ENCODE results near the gene BAIAP2L2. TPM values are rescaled to one million over a fixed set of nuclear protein-coding genes. Genes with fewer than 3 reads are reported as not detected.

Gene BAIAP2L2
- total RNA-seq, 1 experiment from 2014 or later = 2.3 TPM

- H3K4me1 ChIP-seq (ENCODE audit: insufficient read depth, low read length) = no peaks in the 10 kb centered on the region
- no peak overlapping the region for H3K14ac ChIP-seq (ENCODE audit: insufficient read depth, low read length)
- H3K27me3 ChIP-seq (ENCODE audit: insufficient read depth, low read length) = no peaks in the 10 kb centered on the region
- Mint-ChIP-seq H3K4me3 (no peak overlapping the region), H3K36me3 (ENCODE audit: insufficient read depth in 1 of 3, low read depth in 3 of 3) (peaks cover 6 to 45% (median 25%) of the 10 kb centered on the region in 3 experiments; a peak in 6 of 7 replicates), H3K27ac (no peak overlapping the region), H3K9me3 (no peaks in the 10 kb centered on the region), H3K27me3 (ENCODE audit: low read depth) (peaks cover 10% of the 10 kb centered on the region), H3K4me1 (peaks cover 0 to 7% of the 10 kb centered on the region in 2 experiments; a peak in 2 of 4 replicates)
- H3K23ac ChIP-seq (ENCODE audit: insufficient read length, low read depth, low read length) = no peak overlapping the region
- H3K79me2 ChIP-seq (ENCODE audit: insufficient read depth, low read length) = no peaks in the 10 kb centered on the region
- H2BK12ac ChIP-seq (ENCODE audit: insufficient read length, low read depth, low read length) = no peak overlapping the region
- no peak overlapping the region for H3K56ac ChIP-seq (ENCODE audit: insufficient read length, low read depth, low read length)
- H4K20me1 ChIP-seq (ENCODE audit: control insufficient read depth, insufficient read depth, insufficient read length) = no peaks in the 10 kb centered on the region
- DNase-seq = no peak
- no peak overlapping the region for H3T11ph ChIP-seq (ENCODE audit: low read length)
- no peak overlapping the region for H3K18ac ChIP-seq (ENCODE audit: insufficient read length, low read depth, low read length)
- no CpG with 5 or more reads among the region's 32 CpGs for WGBS (ENCODE audit: extremely low coverage, insufficient read length, low lambda C conversion rate)
- TF ChIP-seq, protein P1, sequence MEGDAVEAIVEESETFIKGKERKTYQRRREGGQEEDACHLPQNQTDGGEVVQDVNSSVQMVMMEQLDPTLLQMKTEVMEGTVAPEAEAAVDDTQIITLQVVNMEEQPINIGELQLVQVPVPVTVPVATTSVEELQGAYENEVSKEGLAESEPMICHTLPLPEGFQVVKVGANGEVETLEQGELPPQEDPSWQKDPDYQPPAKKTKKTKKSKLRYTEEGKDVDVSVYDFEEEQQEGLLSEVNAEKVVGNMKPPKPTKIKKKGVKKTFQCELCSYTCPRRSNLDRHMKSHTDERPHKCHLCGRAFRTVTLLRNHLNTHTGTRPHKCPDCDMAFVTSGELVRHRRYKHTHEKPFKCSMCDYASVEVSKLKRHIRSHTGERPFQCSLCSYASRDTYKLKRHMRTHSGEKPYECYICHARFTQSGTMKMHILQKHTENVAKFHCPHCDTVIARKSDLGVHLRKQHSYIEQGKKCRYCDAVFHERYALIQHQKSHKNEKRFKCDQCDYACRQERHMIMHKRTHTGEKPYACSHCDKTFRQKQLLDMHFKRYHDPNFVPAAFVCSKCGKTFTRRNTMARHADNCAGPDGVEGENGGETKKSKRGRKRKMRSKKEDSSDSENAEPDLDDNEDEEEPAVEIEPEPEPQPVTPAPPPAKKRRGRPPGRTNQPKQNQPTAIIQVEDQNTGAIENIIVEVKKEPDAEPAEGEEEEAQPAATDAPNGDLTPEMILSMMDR (conservative IDR thresholded peaks at IDR 0.05) = no peak
- no peak overlapping the region for H4K5ac ChIP-seq (ENCODE audit: insufficient read length, low read depth, low read length)
- H3K9me3 ChIP-seq (ENCODE audit: control insufficient read depth, low read depth, low read length) = no peaks in the 10 kb centered on the region
- H2BK20ac ChIP-seq (ENCODE audit: low read depth, low read length, poor library complexity, severe bottlenecking) = no peak overlapping the region
- no peak overlapping the region for H2BK5ac ChIP-seq (ENCODE audit: insufficient read length, low read length)
- no peak overlapping the region for H3K9ac ChIP-seq (ENCODE audit: extremely low read depth, insufficient read length, low read length)
- no peaks in the 10 kb centered on the region for H3K79me1 ChIP-seq (ENCODE audit: insufficient read depth, low read depth, low read length, poor library complexity, severe bottlenecking)
- H3K23me2 ChIP-seq (ENCODE audit: insufficient read length, low read depth, low read length, poor library complexity, severe bottlenecking) = no peaks in the 10 kb centered on the region
- no peak overlapping the region for H2AK5ac ChIP-seq (ENCODE audit: insufficient read length, low read length)
- no peak overlapping the region for H3K27ac ChIP-seq (ENCODE audit: insufficient read length, low read depth, low read length)
- no peak overlapping the region for H3K4ac ChIP-seq (ENCODE audit: low read depth, low read length)
- no peak overlapping the region for H2AFZ ChIP-seq (ENCODE audit: low read length)
- H2BK15ac ChIP-seq (ENCODE audit: low read depth, low read length) = no peak overlapping the region
- no peak overlapping the region for H2BK120ac ChIP-seq (ENCODE audit: low read depth, low read length, poor library complexity, severe bottlenecking)
- no peak overlapping the region for H4K8ac ChIP-seq (replicated peaks; ENCODE audit: insufficient read length, low read depth, low read length)
- H3K4me2 ChIP-seq (ENCODE audit: insufficient read depth, insufficient read length, low read length) = no peak overlapping the region
- H4K91ac ChIP-seq (ENCODE audit: insufficient read length, low read depth, low read length) = no peak overlapping the region
Observed at GRCh38 chr22:38075105-38075825, 35.2 kb downstream of the BAIAP2L2 start.

All from H9 (cell line).